ENCODE measurements around the gene BRIP1. TPM values are rescaled to one million over a fixed set of nuclear protein-coding genes. Genes with fewer than 3 reads are reported as not detected.

The BRIP1 gene
- total RNA-seq, 1 donor from 2014 or later: 5.2 TPM

GRCh38 chr17:61817452-61817851, 45.9 kb downstream of the BRIP1 start:
- TF ChIP-seq CTCF (IDR thresholded peaks at IDR 0.05; ENCODE audit: unreplicated experiment): no peak
- DNase-seq (ENCODE audit: low spot score): no peak
- H3K4me1 Mint-ChIP-seq (ENCODE audit: unreplicated experiment): no peaks in the 10 kb centered on the region
- H3K4me3 Mint-ChIP-seq (ENCODE audit: unreplicated experiment): no peak overlapping the region
- H3K27ac Mint-ChIP-seq (ENCODE audit: unreplicated experiment): no peak overlapping the region
- H3K36me3 Mint-ChIP-seq (ENCODE audit: low read depth, unreplicated experiment): peaks cover 3% of the 10 kb centered on the region
- H3K9me3 Mint-ChIP-seq (ENCODE audit: unreplicated experiment): no peaks in the 10 kb centered on the region
- H3K27me3 Mint-ChIP-seq (ENCODE audit: unreplicated experiment): no peaks in the 10 kb centered on the region

GRCh38 chr17:61816538-61816937, 46.8 kb downstream of the BRIP1 start:
- no peak for DNase-seq (ENCODE audit: low spot score)
- no peak overlapping the region for H3K4me3 Mint-ChIP-seq (ENCODE audit: unreplicated experiment)
- H3K27me3 Mint-ChIP-seq (ENCODE audit: unreplicated experiment): no peaks in the 10 kb centered on the region
- no peak for TF ChIP-seq CTCF (IDR thresholded peaks at IDR 0.05; ENCODE audit: unreplicated experiment)
- no peaks in the 10 kb centered on the region for H3K9me3 Mint-ChIP-seq (ENCODE audit: unreplicated experiment)
- H3K36me3 Mint-ChIP-seq (ENCODE audit: low read depth, unreplicated experiment): peaks cover under 1% of the 10 kb centered on the region
- no peaks in the 10 kb centered on the region for H3K4me1 Mint-ChIP-seq (ENCODE audit: unreplicated experiment)
- no peak overlapping the region for H3K27ac Mint-ChIP-seq (ENCODE audit: unreplicated experiment)

GRCh38 chr17:61815863-61816503, 47.3 kb downstream of the BRIP1 start:
- Mint-ChIP-seq H3K27ac (ENCODE audit: unreplicated experiment) (no peak overlapping the region), H3K4me3 (ENCODE audit: unreplicated experiment) (no peak overlapping the region), H3K27me3 (ENCODE audit: unreplicated experiment) (no peaks in the 10 kb centered on the region), H3K36me3 (ENCODE audit: low read depth, unreplicated experiment) (no peaks in the 10 kb centered on the region), H3K4me1 (ENCODE audit: unreplicated experiment) (no peaks in the 10 kb centered on the region), H3K9me3 (ENCODE audit: unreplicated experiment) (no peaks in the 10 kb centered on the region)
- no peak for TF ChIP-seq CTCF (IDR thresholded peaks at IDR 0.05; ENCODE audit: unreplicated experiment)
- no peak for DNase-seq (ENCODE audit: low spot score)

GRCh38 chr17:61814485-61814884, 48.8 kb downstream of the BRIP1 start:
- no peaks in the 10 kb centered on the region for H3K9me3 Mint-ChIP-seq (ENCODE audit: unreplicated experiment)
- no peaks in the 10 kb centered on the region for H3K4me1 Mint-ChIP-seq (ENCODE audit: unreplicated experiment)

More at GRCh38 chr17:61814485-61814884, 48.8 kb downstream of the BRIP1 start:
- Mint-ChIP-seq H3K36me3 (ENCODE audit: low read depth, unreplicated experiment) (no peaks in the 10 kb centered on the region), H3K27ac (ENCODE audit: unreplicated experiment) (no peak overlapping the region), H3K27me3 (ENCODE audit: unreplicated experiment) (no peaks in the 10 kb centered on the region), H3K4me3 (ENCODE audit: unreplicated experiment) (no peak overlapping the region)
- no peak for TF ChIP-seq CTCF (IDR thresholded peaks at IDR 0.05; ENCODE audit: unreplicated experiment)
- DNase-seq (ENCODE audit: low spot score): no peak

Data from endothelial cell (in vitro differentiated cells).